Naive B cell (primary cell): ENCODE results near the gene RGS9BP. TPM values are rescaled to one million over a fixed set of nuclear protein-coding genes. Genes with fewer than 3 reads are reported as not detected.
"Not testable (repeated sequence)": the region's sequence is repeated elsewhere in the genome, so short reads cannot be mapped to it uniquely, and the experiment has no call there.

ENCODE experiments used
- ATAC-seq, 2 donors: fragments of 150-1000 bp; cut with Tn5 transposase; 2 replicates each; pipeline ENCODE4 v1.10.0; 2021; ENCODE audit warnings: low read depth in 2 of 2, mild to moderate bottlenecking in 2 of 2, moderate library complexity in 2 of 2
- DNase-seq: peaks from one replicate; pipeline ENCODE4 v3.0.0; 2022
- H3K27ac Mint-ChIP-seq, 6 donors: one replicate each; pipeline ENCODE4 v1.8.0; 2020 to 2022; ENCODE audit warnings: mild to moderate bottlenecking in 6 of 6, mixed read lengths in 6 of 6, moderate library complexity in 5 of 6, inconsistent platforms in 2 of 6
- H3K27me3 Mint-ChIP-seq, 3 donors: one replicate each; pipeline ENCODE4 v1.8.0; 2021 to 2022; ENCODE audit warnings: mixed read lengths in 3 of 3, mild to moderate bottlenecking in 1 of 3
- H3K36me3 Mint-ChIP-seq, 2 donors: one replicate each; pipeline ENCODE4 v1.8.0; 2020 to 2022; ENCODE audit warnings: mixed read lengths in 2 of 2, inconsistent platforms in 1 of 2, mild to moderate bottlenecking in 1 of 2
- H3K4me1 Mint-ChIP-seq, 3 donors: one replicate each; pipeline ENCODE4 v1.8.0; 2020 to 2022; ENCODE audit warnings: mixed read lengths in 3 of 3, inconsistent platforms in 1 of 3, mild to moderate bottlenecking in 1 of 3, moderate library complexity in 1 of 3
- H3K4me3 Mint-ChIP-seq, 8 donors: one replicate each; pipeline ENCODE4 v1.8.0; 2020 to 2022; ENCODE audit warnings: mild to moderate bottlenecking in 8 of 8, mixed read lengths in 8 of 8, moderate library complexity in 8 of 8, inconsistent platforms in 2 of 8
- H3K9me3 Mint-ChIP-seq, 7 donors: one replicate each; pipeline ENCODE4 v1.8.0; 2020 to 2022; ENCODE audit warnings: mixed read lengths in 7 of 7, mild to moderate bottlenecking in 5 of 7, inconsistent platforms in 2 of 7, moderate library complexity in 1 of 7
- polyA plus RNA-seq, 6 donors: library from polyadenylated mRNA; unstranded; fragments of 300-500 nt; fragmentation: Illumina TruSeq; gene quantifications; one replicate each; pipeline ENCODE4 v1.2.3, GENCODE V29; 2021; ENCODE audit warnings: low read depth in 6 of 6

Gene RGS9BP
- polyA plus RNA-seq, 6 donors from 2014 or later, result not detected

- ATAC-seq, result no peak
- H3K36me3 Mint-ChIP-seq, result peaks cover 0 to 4% of the 10 kb centered on the region in 2 donors
- H3K4me3 Mint-ChIP-seq, result peak overlapping the region; percentile 83 to 94 (median 91)
- peaks cover 0 to 5% (median 0%) of the 10 kb centered on the region in 3 donors for H3K27me3 Mint-ChIP-seq
- H3K9me3 Mint-ChIP-seq, result peaks cover 0 to 5% (median 0%) of the 10 kb centered on the region in 7 donors
- no peak for DNase-seq
- peak overlapping the region in 5 of 6 donors; percentile 20 to 86 (median 65) for H3K27ac Mint-ChIP-seq
- H3K4me1 Mint-ChIP-seq, result peaks cover 24 to 46% (median 36%) of the 10 kb centered on the region in 3 donors
These were observed 17.0 kb downstream of the RGS9BP start for GRCh38 chr19:32692727-32693061.

DNA sequence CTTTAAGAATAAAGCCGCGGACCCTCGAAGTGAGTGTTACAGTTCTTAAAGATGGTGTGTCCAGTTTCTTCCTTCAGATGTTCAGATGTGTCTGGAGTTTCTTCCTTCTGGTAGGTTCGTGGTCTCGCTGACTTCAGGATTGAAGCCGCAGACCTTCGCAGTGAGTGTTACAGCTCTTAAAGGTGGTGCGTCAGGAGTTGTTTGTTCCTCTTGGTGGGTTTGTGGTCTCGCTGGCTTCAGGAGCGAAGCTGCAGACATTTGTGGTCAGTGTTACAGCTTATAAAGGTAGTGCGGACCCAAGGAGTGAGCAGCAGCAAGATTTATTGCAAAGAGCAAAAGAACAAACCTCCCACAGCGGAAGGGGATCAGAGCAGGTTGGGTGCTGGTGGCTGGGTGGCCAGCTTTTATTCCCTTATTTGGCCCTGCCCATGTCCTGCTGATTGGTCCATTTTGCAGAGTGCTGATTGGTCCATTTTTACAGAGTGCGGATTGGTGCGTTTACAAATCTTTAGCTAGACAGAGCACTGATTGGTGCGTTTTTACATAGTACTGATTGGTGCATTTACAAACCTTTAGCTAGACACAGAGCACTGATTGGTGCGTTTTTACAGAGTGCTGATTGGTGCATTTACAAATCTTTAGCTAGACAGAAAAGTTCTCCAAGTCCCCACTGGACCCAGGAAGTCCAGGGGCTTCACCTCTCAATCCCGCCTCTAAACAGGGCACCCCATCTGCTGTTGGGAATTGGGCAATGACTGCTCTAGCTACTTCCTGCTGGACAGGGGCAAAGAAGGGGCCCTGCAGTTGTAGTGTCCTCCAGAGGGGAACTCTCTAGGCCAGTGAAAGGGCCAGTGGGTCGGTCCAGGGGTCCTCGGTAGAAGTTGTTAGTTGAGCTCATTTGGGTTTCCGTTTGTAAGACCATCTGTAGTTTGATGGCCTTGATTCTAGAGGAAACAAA lies 17.8 kb downstream of the RGS9BP start:
- H3K4me1 Mint-ChIP-seq, result peaks cover 24 to 47% (median 36%) of the 10 kb centered on the region in 3 donors
- not testable (repeated sequence) for ATAC-seq, H3K9me3 Mint-ChIP-seq, H3K27me3 Mint-ChIP-seq, DNase-seq, H3K36me3 Mint-ChIP-seq
- peak overlapping the region in 4 of 6 donors; percentile 4 to 86 (median 60) for H3K27ac Mint-ChIP-seq
- H3K4me3 Mint-ChIP-seq, result peak overlapping the region; percentile 83 to 94 (median 91)

DNA sequence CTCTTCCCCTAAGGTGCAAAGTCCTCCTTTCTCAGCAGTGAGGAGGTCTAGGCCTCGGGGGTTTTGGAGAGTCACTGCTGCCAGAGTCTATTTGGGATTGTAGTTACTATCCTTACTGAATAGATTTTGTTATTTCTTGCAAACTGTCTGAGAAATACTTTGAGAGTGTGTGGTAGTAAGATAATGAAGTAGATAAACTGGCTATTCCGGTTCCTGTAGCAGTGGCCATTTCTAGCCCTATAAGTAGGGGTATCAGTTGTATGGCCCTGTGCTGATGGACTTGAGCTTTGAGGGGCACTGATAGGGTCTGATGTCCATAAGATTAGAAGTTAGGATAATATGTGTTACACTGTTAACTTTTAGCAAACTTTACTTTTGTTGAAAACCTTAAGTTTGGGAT lies 18.7 kb downstream of the RGS9BP start:
- H3K36me3 Mint-ChIP-seq, DNase-seq, ATAC-seq, H3K27me3 Mint-ChIP-seq, H3K9me3 Mint-ChIP-seq: not testable (repeated sequence)
- Mint-ChIP-seq H3K27ac (peak overlapping the region in 1 of 6 donors; percentile 19), H3K4me3 (peak overlapping the region in 2 of 8 donors; percentile 83 to 91), H3K4me1 (peaks cover 24 to 47% (median 36%) of the 10 kb centered on the region in 3 donors)

DNA sequence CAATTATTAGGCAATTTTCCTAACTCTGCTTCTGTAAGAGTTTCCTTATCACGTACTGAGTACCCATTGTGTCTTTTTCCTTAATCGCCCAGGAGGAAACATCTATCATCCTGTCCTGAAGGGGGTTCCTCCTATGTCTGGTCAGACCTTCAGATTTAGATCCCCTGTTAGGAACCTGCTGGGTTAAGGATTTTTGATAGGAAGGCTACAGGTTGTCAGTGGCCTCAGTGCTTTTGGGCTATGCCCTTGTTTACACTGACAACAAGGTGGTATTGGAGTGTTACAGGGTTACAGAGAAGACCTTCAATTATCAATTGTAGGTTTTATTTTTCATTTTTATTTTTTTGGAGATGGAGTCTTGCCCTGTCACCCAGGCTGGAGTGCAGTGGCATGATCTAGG lies 19.2 kb downstream of the RGS9BP start:
- peak overlapping the region in 2 of 6 donors; percentile 26 to 67 for H3K27ac Mint-ChIP-seq
- ATAC-seq, result not testable (repeated sequence)

DNA sequence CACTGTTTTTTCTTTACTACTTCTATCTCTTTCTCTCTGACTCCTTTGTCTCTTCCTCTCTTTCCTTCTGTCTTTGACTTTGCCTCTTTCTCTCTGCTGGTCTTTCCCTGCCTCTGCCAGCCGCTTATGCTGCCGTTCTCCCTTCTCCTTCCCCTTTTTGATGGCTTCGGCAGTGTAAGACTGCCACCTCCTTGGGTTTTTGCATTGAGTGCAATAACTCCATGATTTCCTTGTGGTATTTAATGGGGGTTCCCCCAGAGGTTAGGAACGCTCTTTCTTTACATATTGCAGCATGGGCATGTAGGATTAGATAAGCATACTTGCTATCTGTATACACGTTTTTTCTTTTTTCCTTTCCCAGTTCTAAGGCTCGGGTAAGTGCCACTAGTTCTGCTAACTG lies 19.9 kb downstream of the RGS9BP start:
- H3K27me3 Mint-ChIP-seq, DNase-seq, H3K9me3 Mint-ChIP-seq, ATAC-seq: not testable (repeated sequence)
- Mint-ChIP-seq H3K4me1 (peaks cover 24 to 47% (median 36%) of the 10 kb centered on the region in 3 donors), H3K4me3 (peak overlapping the region in 5 of 8 donors; percentile 0 to 67 (median 10)), H3K36me3 (peaks cover 7 to 13% of the 10 kb centered on the region in 2 donors), H3K27ac (peak overlapping the region in 4 of 6 donors; percentile 7 to 92 (median 64))

More for the DNA sequence above, 19.2 kb downstream of the RGS9BP start:
- Mint-ChIP-seq H3K4me3 (peak overlapping the region in 2 of 8 donors; percentile 83 to 91), H3K4me1 (peaks cover 24 to 47% (median 36%) of the 10 kb centered on the region in 3 donors)
- H3K27me3 Mint-ChIP-seq, DNase-seq, H3K9me3 Mint-ChIP-seq, H3K36me3 Mint-ChIP-seq: not testable (repeated sequence)

DNA sequence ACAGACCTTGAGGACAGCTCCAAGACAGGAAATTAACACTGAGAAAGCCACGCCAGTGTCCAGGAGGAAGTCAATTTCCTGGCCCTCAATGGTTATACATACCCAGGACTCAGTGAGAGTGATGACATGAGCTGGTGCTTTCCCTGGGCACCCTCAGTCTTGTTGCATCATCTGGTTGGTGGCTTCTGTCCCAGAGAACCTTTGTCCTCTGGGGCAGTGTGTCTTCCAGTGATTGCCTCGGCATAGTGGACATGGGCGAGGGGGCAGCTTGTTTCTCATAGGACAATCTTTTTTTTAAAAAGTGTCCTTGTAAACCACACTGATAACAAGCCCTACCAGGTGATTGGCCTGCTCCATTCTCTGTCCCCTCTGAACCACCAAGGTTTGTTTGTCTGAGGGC lies 21.1 kb downstream of the RGS9BP start:
- peaks cover 19 to 41% (median 29%) of the 10 kb centered on the region in 3 donors for H3K4me1 Mint-ChIP-seq
- not testable (repeated sequence) for H3K27me3 Mint-ChIP-seq
- H3K36me3 Mint-ChIP-seq, result peaks cover 7 to 13% of the 10 kb centered on the region in 2 donors

GRCh38 chr19:32700129-32700528 lies 24.5 kb downstream of the RGS9BP start:
- DNase-seq, H3K4me3 Mint-ChIP-seq, ATAC-seq, H3K27me3 Mint-ChIP-seq: not testable (repeated sequence)
- peaks cover 5 to 16% (median 6%) of the 10 kb centered on the region in 3 donors for H3K4me1 Mint-ChIP-seq
- peaks cover 7 to 18% of the 10 kb centered on the region in 2 donors for H3K36me3 Mint-ChIP-seq
- peaks cover 0 to 23% (median 11%) of the 10 kb centered on the region in 7 donors for H3K9me3 Mint-ChIP-seq
- H3K27ac Mint-ChIP-seq, result peak overlapping the region in 1 of 6 donors; percentile 65

More for the DNA sequence above, 21.1 kb downstream of the RGS9BP start:
- not testable (repeated sequence) for H3K27ac Mint-ChIP-seq, DNase-seq, ATAC-seq, H3K4me3 Mint-ChIP-seq, H3K9me3 Mint-ChIP-seq

GRCh38 chr19:32702010-32702409 lies 26.4 kb downstream of the RGS9BP start:
- Mint-ChIP-seq H3K4me1 (peaks cover 0 to 6% (median 0%) of the 10 kb centered on the region in 3 donors), H3K36me3 (peaks cover 7 to 18% of the 10 kb centered on the region in 2 donors)

GRCh38 chr19:32704006-32704405 lies 28.4 kb downstream of the RGS9BP start:
- not testable (repeated sequence) for DNase-seq, H3K27me3 Mint-ChIP-seq, H3K27ac Mint-ChIP-seq, ATAC-seq
- peak overlapping the region in 1 of 8 donors; percentile 2 for H3K4me3 Mint-ChIP-seq
- peaks cover 0 to 23% (median 11%) of the 10 kb centered on the region in 7 donors for H3K9me3 Mint-ChIP-seq
- H3K4me1 Mint-ChIP-seq, result peaks cover 0 to 10% (median 6%) of the 10 kb centered on the region in 3 donors
- H3K36me3 Mint-ChIP-seq, result peaks cover 4 to 24% of the 10 kb centered on the region in 2 donors

More at GRCh38 chr19:32702010-32702409, 26.4 kb downstream of the RGS9BP start:
- Mint-ChIP-seq H3K27me3 (no peaks in the 10 kb centered on the region), H3K27ac (no peak overlapping the region), H3K9me3 (peaks cover 0 to 23% (median 11%) of the 10 kb centered on the region in 7 donors), H3K4me3 (no peak overlapping the region)
- DNase-seq, result no peak
- no peak for ATAC-seq

GRCh38 chr19:32708457-32708856 lies 32.8 kb downstream of the RGS9BP start:
- Mint-ChIP-seq H3K36me3 (peaks cover 0 to 12% of the 10 kb centered on the region in 2 donors), H3K27me3 (no peaks in the 10 kb centered on the region), H3K27ac (peak overlapping the region in 3 of 6 donors; percentile 19 to 49 (median 30)), H3K9me3 (peaks cover 0 to 15% (median 11%) of the 10 kb centered on the region in 7 donors), H3K4me3 (no peak overlapping the region), H3K4me1 (peaks cover 0 to 8% (median 6%) of the 10 kb centered on the region in 3 donors)
- DNase-seq (no peak), ATAC-seq (no peak)

GRCh38 chr19:32709032-32709431 lies 33.4 kb downstream of the RGS9BP start:
- Mint-ChIP-seq H3K36me3 (peaks cover 0 to 12% of the 10 kb centered on the region in 2 donors), H3K27ac (peak overlapping the region in 2 of 6 donors; percentile 19 to 26), H3K4me1 (peaks cover 0 to 8% (median 6%) of the 10 kb centered on the region in 3 donors), H3K9me3 (peaks cover 0 to 11% (median 7%) of the 10 kb centered on the region in 7 donors), H3K27me3 (no peaks in the 10 kb centered on the region), H3K4me3 (no peak overlapping the region)
- DNase-seq, result no peak
- no peak for ATAC-seq

GRCh38 chr19:32711747-32712146 lies 36.1 kb downstream of the RGS9BP start:
- no peak for DNase-seq
- Mint-ChIP-seq H3K9me3 (no peaks in the 10 kb centered on the region), H3K4me1 (peaks cover 0 to 8% (median 6%) of the 10 kb centered on the region in 3 donors), H3K36me3 (peaks cover 0 to 8% of the 10 kb centered on the region in 2 donors), H3K27me3 (no peaks in the 10 kb centered on the region), H3K4me3 (no peak overlapping the region), H3K27ac (no peak overlapping the region)
- no peak for ATAC-seq

GRCh38 chr19:32716203-32716602 lies 40.6 kb downstream of the RGS9BP start:
- not testable (repeated sequence) for H3K27me3 Mint-ChIP-seq, H3K4me1 Mint-ChIP-seq, H3K27ac Mint-ChIP-seq, H3K36me3 Mint-ChIP-seq, DNase-seq, H3K4me3 Mint-ChIP-seq, ATAC-seq, H3K9me3 Mint-ChIP-seq
